H9 (cell line): ENCODE data around the gene PLEKHA5. TPM values are rescaled to one million over a fixed set of nuclear protein-coding genes. Genes with fewer than 3 reads are reported as not detected.

Source experiments
- DNase-seq: peaks from one replicate; pipeline ENCODE4 v3.0.0-alpha.2; 2017
- H2AFZ ChIP-seq: one replicate; pipeline ENCODE4 v1.6.1; 2013; ENCODE audit warnings: mild to moderate bottlenecking, low read length, control low read depth, moderate library complexity
- H2AK5ac ChIP-seq: 2 replicates; pipeline ENCODE4 v1.6.1; 2013; ENCODE audit warnings: low read length, control low read depth, mixed read lengths; ENCODE audit not compliant: insufficient read length
- H2BK120ac ChIP-seq: one replicate; pipeline ENCODE4 v1.6.1; 2013; ENCODE audit warnings: low read depth, mild to moderate bottlenecking, low read length, control low read depth, inconsistent platforms; ENCODE audit not compliant: poor library complexity, severe bottlenecking
- H2BK12ac ChIP-seq: 2 replicates; pipeline ENCODE4 v1.6.1; 2013; ENCODE audit warnings: low read length, control low read depth, mixed read lengths, low read depth; ENCODE audit not compliant: insufficient read length
- H2BK15ac ChIP-seq: 2 replicates; pipeline ENCODE4 v1.6.1; 2013; ENCODE audit warnings: low read depth, low read length, control low read depth
- H2BK20ac ChIP-seq: one replicate; pipeline ENCODE4 v1.6.1; 2013; ENCODE audit warnings: low read depth, mild to moderate bottlenecking, low read length, control low read depth, inconsistent platforms; ENCODE audit not compliant: poor library complexity, severe bottlenecking
- H2BK5ac ChIP-seq: 2 replicates; pipeline ENCODE4 v1.6.1; 2013; ENCODE audit warnings: low read length, control low read depth, mixed read lengths; ENCODE audit not compliant: insufficient read length
- H3K14ac ChIP-seq: 2 replicates; pipeline ENCODE4 v1.6.1; 2013; ENCODE audit warnings: low read length, control low read depth; ENCODE audit not compliant: insufficient read depth
- H3K18ac ChIP-seq: 2 replicates; pipeline ENCODE4 v1.6.1; 2013; ENCODE audit warnings: low read depth, mild to moderate bottlenecking, mixed read lengths, low read length, control low read depth; ENCODE audit not compliant: insufficient read length
- H3K23ac ChIP-seq: 2 replicates; pipeline ENCODE4 v1.6.1; 2013; ENCODE audit warnings: low read length, control low read depth, mixed read lengths, low read depth; ENCODE audit not compliant: insufficient read length
- H3K23me2 ChIP-seq: 2 replicates; pipeline ENCODE4 v1.6.1; 2013; ENCODE audit warnings: low read depth, mild to moderate bottlenecking, mixed read lengths, low read length, control low read depth; ENCODE audit not compliant: insufficient read length, poor library complexity, severe bottlenecking
- H3K27ac ChIP-seq: 2 replicates; pipeline ENCODE4 v1.5.1; 2013; ENCODE audit warnings: low read length, control low read depth, mixed read lengths, low read depth; ENCODE audit not compliant: insufficient read length
- H3K27me3 ChIP-seq: 2 replicates; pipeline ENCODE4 v1.6.1; 2013; ENCODE audit warnings: low read length, control low read depth, inconsistent platforms; ENCODE audit not compliant: insufficient read depth
- H3K4ac ChIP-seq: 2 replicates; pipeline ENCODE4 v1.6.1; 2013; ENCODE audit warnings: low read depth, mild to moderate bottlenecking, control low read depth, inconsistent platforms, low read length, moderate library complexity
- H3K4me1 ChIP-seq: 2 replicates; pipeline ENCODE4 v1.6.1; 2013; ENCODE audit warnings: low read length, control low read depth, inconsistent platforms; ENCODE audit not compliant: insufficient read depth
- H3K4me2 ChIP-seq: 2 replicates; pipeline ENCODE4 v1.6.1; 2013; ENCODE audit warnings: low read length, control low read depth, mixed read lengths; ENCODE audit not compliant: insufficient read length, insufficient read depth
- H3K56ac ChIP-seq: 2 replicates; pipeline ENCODE4 v1.6.1; 2013; ENCODE audit warnings: low read depth, mild to moderate bottlenecking, mixed read lengths, low read length, control low read depth; ENCODE audit not compliant: insufficient read length
- H3K79me1 ChIP-seq: 2 replicates; pipeline ENCODE4 v1.6.1; 2013; ENCODE audit warnings: low read depth, mild to moderate bottlenecking, moderate library complexity, low read length, control low read depth, inconsistent platforms; ENCODE audit not compliant: insufficient read depth, poor library complexity, severe bottlenecking
- H3K79me2 ChIP-seq: 2 replicates; pipeline ENCODE4 v1.6.1; 2013; ENCODE audit warnings: low read length, control low read depth, inconsistent platforms; ENCODE audit not compliant: insufficient read depth
- H3K9ac ChIP-seq: 2 replicates; pipeline ENCODE4 v1.6.1; 2013; ENCODE audit warnings: low read length, control low read depth, mixed read lengths; ENCODE audit not compliant: insufficient read length; ENCODE audit errors: extremely low read depth
- H3K9me3 ChIP-seq: one replicate; pipeline ENCODE4 v1.6.1; 2013; ENCODE audit warnings: low read depth, low read length, inconsistent platforms; ENCODE audit not compliant: control insufficient read depth
- H3T11ph ChIP-seq: one replicate; pipeline ENCODE4 v1.6.1; 2013; ENCODE audit warnings: mild to moderate bottlenecking, low read length, control low read depth, inconsistent platforms
- H4K20me1 ChIP-seq: one replicate; pipeline ENCODE4 v1.6.1; 2013; ENCODE audit not compliant: control insufficient read depth, insufficient read length, insufficient read depth
- H4K5ac ChIP-seq: 2 replicates; pipeline ENCODE4 v1.6.1; 2013; ENCODE audit warnings: low read depth, mild to moderate bottlenecking, mixed read lengths, low read length, control low read depth; ENCODE audit not compliant: insufficient read length
- H4K8ac ChIP-seq: replicated peaks from 2 replicates; pipeline ENCODE4 v1.6.1; 2013; ENCODE audit warnings: low read length, control low read depth, mixed read lengths, low read depth; ENCODE audit not compliant: insufficient read length
- H4K91ac ChIP-seq: 2 replicates; pipeline ENCODE4 v1.6.1; 2013; ENCODE audit warnings: low read depth, mild to moderate bottlenecking, moderate library complexity, mixed read lengths, low read length, control low read depth; ENCODE audit not compliant: insufficient read length
- H3K27ac Mint-ChIP-seq, 3 experiments: 2 replicates in 2 of 3; 3 replicates in 1 of 3; pipeline ENCODE4 v1.8.0; 2020 to 2021; ENCODE audit warnings: mixed read lengths in 3 of 3, mild to moderate bottlenecking in 1 of 3, moderate library complexity in 1 of 3
- H3K27me3 Mint-ChIP-seq: 2 replicates; pipeline ENCODE4 v1.8.0; 2021; ENCODE audit warnings: low read depth, mild to moderate bottlenecking, moderate library complexity, mixed read lengths
- H3K36me3 Mint-ChIP-seq, 3 experiments: 2 replicates in 2 of 3; 3 replicates in 1 of 3; pipeline ENCODE4 v1.8.0; 2020 to 2021; ENCODE audit warnings: low read depth in 3 of 3, mixed read lengths in 3 of 3; ENCODE audit not compliant: insufficient read depth in 1 of 3
- H3K4me1 Mint-ChIP-seq, 2 experiments: 2 replicates each; pipeline ENCODE4 v1.8.0; 2020; ENCODE audit warnings: mixed read lengths in 2 of 2
- H3K4me3 Mint-ChIP-seq, 2 experiments: 2 replicates in 1 of 2; 3 replicates in 1 of 2; pipeline ENCODE4 v1.8.0; 2020 to 2021; ENCODE audit warnings: mild to moderate bottlenecking in 2 of 2, mixed read lengths in 2 of 2, moderate library complexity in 1 of 2
- H3K9me3 Mint-ChIP-seq, 2 experiments: 2 replicates in 1 of 2; 3 replicates in 1 of 2; pipeline ENCODE4 v1.8.0; 2020; ENCODE audit warnings: mild to moderate bottlenecking in 2 of 2, mixed read lengths in 2 of 2, moderate library complexity in 1 of 2
- WGBS: extraction: QIAGEN DNeasy Blood & Tissue Kit; methylation state at CpG from one replicate; pipeline ENCODE4 v1.1.7; 2013; ENCODE audit warnings: missing lambda C conversion rate, low lambda C conversion rate, mixed read lengths; ENCODE audit not compliant: insufficient read length; ENCODE audit errors: extremely low coverage; 5-methylcytosine and 5-hydroxymethylcytosine counted together
- total RNA-seq: library from RNA; stranded (reverse); gene quantifications from 2 replicates; pipeline ENCODE4 v1.2.1, GENCODE V29; 2021
- TF ChIP-seq, protein P1 (sequence below): fragments of 200-600 bp; sonication (generic); conservative IDR thresholded peaks from 3 replicates; pipeline ENCODE4 v1.8.0; 2021; ENCODE audit warnings: antibody characterized with exemption, mild to moderate bottlenecking

Gene PLEKHA5
- total RNA-seq, 1 experiment from 2014 or later = 86.7 TPM

DNA sequence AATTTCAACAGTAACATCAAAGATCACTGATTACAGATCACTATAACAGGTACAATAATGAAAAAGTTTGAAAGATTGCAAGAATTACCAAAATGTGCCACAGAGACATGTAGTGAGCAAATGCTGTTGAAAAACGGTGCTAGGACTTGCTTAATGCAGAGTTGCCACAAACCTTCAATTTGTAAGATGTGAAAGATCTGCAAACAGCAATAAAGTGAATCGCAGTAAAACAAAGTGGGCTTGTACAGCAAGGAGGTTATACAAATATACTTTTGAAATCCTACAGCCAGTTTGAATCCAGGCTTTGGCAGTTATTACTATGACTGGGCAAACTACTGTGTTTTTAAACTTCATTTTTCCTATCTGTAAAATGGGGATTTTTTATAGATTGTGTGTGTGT lies 1.0 kb upstream of the PLEKHA5 start:
- DNase-seq = no peak
- Histone ChIP-seq H4K20me1 (no peaks in the 10 kb centered on the region), H4K91ac (no peak overlapping the region), H2AK5ac (no peak overlapping the region), H3K4me1 (no peaks in the 10 kb centered on the region), H3K23me2 (peaks cover 6% of the 10 kb centered on the region), H3K23ac (no peak overlapping the region), H4K5ac (no peak overlapping the region), H3K4ac (no peak overlapping the region), H4K8ac (no peak overlapping the region), H3K18ac (no peak overlapping the region), H3T11ph (no peak overlapping the region), H3K27ac (no peak overlapping the region), H2BK15ac (no peak overlapping the region), H3K79me2 (peaks cover 9% of the 10 kb centered on the region; the same call in 1 of the 2 replicates), H2BK120ac (no peak overlapping the region), H3K79me1 (no peaks in the 10 kb centered on the region), H3K14ac (no peak overlapping the region), H3K9me3 (peaks cover 10% of the 10 kb centered on the region), H2BK5ac (no peak overlapping the region), H2BK20ac (no peak overlapping the region), H3K9ac (no peak overlapping the region), H3K27me3 (no peaks in the 10 kb centered on the region), H2BK12ac (no peak overlapping the region), H2AFZ (no peak overlapping the region), H3K56ac (no peak overlapping the region), H3K4me2 (no peak overlapping the region)
- Mint-ChIP-seq H3K4me3 (peak overlapping the region; percentile 53 to 72; a peak in 4 of 5 replicates), H3K9me3 (peaks cover 21 to 23% of the 10 kb centered on the region in 2 experiments), H3K36me3 (peaks cover 27 to 46% (median 38%) of the 10 kb centered on the region in 3 experiments), H3K4me1 (peaks cover 28 to 33% of the 10 kb centered on the region in 2 experiments), H3K27ac (no peak overlapping the region), H3K27me3 (peaks cover 2% of the 10 kb centered on the region)
- WGBS = no CpG with 5 or more reads among the region's 2 CpGs
- TF ChIP-seq, protein P1, sequence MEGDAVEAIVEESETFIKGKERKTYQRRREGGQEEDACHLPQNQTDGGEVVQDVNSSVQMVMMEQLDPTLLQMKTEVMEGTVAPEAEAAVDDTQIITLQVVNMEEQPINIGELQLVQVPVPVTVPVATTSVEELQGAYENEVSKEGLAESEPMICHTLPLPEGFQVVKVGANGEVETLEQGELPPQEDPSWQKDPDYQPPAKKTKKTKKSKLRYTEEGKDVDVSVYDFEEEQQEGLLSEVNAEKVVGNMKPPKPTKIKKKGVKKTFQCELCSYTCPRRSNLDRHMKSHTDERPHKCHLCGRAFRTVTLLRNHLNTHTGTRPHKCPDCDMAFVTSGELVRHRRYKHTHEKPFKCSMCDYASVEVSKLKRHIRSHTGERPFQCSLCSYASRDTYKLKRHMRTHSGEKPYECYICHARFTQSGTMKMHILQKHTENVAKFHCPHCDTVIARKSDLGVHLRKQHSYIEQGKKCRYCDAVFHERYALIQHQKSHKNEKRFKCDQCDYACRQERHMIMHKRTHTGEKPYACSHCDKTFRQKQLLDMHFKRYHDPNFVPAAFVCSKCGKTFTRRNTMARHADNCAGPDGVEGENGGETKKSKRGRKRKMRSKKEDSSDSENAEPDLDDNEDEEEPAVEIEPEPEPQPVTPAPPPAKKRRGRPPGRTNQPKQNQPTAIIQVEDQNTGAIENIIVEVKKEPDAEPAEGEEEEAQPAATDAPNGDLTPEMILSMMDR = no peak
